ENCODE results near the gene APC2. TPM values are rescaled to one million over a fixed set of nuclear protein-coding genes. Genes with fewer than 3 reads are reported as not detected.

Gene APC2
- total RNA-seq, 1 experiment from 2014 or later, result 11.9 TPM

GRCh38 chr19:1522838-1523237 is 72.9 kb downstream of the APC2 start:
- ChIA-PET CTCF (no interaction called here), POLR2A (no interaction called here)
- no peaks in the 10 kb centered on the region for H3K9me3 ChIP-seq (ENCODE audit: control insufficient read depth, insufficient read depth, low read depth, low read length)
- no peak overlapping the region for H3K4me3 ChIP-seq (ENCODE audit: low read depth in 2 of 2, low read length in 2 of 2)
- no peak overlapping the region for H3K27ac ChIP-seq (ENCODE audit: low read length)
- no peaks in the 10 kb centered on the region for H3K4me1 ChIP-seq (ENCODE audit: control insufficient read depth, insufficient read depth, low read length)
- ATAC-seq, result no peak
- intact Hi-C loops (cut with micrococcal nuclease; ENCODE audit: unreplicated experiment) (no loop called here), in situ Hi-C loops (cut with HindIII; ENCODE audit: low pct_unique_long_range_greater_than_20kb, low sequenced_read_pairs) (no loop called here)
- DNase-seq (ENCODE audit: low read depth, low spot score), result no peak
- H3K36me3 ChIP-seq (ENCODE audit: control insufficient read depth, insufficient read depth, low read length), result no peaks in the 10 kb centered on the region
- no peaks in the 10 kb centered on the region; the same call in 1 of the 2 replicates for H3K27me3 ChIP-seq (ENCODE audit: control insufficient read depth, insufficient read depth, low read length)
- BruUV-seq (replicated peaks), result no TSS peak
- TF ChIP-seq TCF7L2 (IDR thresholded peaks at IDR 0.05; ENCODE audit: low read depth, low read length) (no peak), SIN3A (IDR thresholded peaks at IDR 0.05; ENCODE audit: borderline replicate concordance, insufficient read depth, low read depth, low read length) (no peak), POLR2AphosphoS5 (IDR thresholded peaks at IDR 0.05; ENCODE audit: low read depth, low read length) (no peak)
- TF ChIP-seq, protein P1, sequence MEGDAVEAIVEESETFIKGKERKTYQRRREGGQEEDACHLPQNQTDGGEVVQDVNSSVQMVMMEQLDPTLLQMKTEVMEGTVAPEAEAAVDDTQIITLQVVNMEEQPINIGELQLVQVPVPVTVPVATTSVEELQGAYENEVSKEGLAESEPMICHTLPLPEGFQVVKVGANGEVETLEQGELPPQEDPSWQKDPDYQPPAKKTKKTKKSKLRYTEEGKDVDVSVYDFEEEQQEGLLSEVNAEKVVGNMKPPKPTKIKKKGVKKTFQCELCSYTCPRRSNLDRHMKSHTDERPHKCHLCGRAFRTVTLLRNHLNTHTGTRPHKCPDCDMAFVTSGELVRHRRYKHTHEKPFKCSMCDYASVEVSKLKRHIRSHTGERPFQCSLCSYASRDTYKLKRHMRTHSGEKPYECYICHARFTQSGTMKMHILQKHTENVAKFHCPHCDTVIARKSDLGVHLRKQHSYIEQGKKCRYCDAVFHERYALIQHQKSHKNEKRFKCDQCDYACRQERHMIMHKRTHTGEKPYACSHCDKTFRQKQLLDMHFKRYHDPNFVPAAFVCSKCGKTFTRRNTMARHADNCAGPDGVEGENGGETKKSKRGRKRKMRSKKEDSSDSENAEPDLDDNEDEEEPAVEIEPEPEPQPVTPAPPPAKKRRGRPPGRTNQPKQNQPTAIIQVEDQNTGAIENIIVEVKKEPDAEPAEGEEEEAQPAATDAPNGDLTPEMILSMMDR (IDR thresholded peaks at IDR 0.05), result no peak
- TF ChIP-seq, protein P2, sequence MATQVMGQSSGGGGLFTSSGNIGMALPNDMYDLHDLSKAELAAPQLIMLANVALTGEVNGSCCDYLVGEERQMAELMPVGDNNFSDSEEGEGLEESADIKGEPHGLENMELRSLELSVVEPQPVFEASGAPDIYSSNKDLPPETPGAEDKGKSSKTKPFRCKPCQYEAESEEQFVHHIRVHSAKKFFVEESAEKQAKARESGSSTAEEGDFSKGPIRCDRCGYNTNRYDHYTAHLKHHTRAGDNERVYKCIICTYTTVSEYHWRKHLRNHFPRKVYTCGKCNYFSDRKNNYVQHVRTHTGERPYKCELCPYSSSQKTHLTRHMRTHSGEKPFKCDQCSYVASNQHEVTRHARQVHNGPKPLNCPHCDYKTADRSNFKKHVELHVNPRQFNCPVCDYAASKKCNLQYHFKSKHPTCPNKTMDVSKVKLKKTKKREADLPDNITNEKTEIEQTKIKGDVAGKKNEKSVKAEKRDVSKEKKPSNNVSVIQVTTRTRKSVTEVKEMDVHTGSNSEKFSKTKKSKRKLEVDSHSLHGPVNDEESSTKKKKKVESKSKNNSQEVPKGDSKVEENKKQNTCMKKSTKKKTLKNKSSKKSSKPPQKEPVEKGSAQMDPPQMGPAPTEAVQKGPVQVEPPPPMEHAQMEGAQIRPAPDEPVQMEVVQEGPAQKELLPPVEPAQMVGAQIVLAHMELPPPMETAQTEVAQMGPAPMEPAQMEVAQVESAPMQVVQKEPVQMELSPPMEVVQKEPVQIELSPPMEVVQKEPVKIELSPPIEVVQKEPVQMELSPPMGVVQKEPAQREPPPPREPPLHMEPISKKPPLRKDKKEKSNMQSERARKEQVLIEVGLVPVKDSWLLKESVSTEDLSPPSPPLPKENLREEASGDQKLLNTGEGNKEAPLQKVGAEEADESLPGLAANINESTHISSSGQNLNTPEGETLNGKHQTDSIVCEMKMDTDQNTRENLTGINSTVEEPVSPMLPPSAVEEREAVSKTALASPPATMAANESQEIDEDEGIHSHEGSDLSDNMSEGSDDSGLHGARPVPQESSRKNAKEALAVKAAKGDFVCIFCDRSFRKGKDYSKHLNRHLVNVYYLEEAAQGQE (IDR thresholded peaks at IDR 0.05; ENCODE audit: insufficient read depth in 1 of 2, low read depth in 2 of 2, low read length in 1 of 2), result no peak

Other genes with a start within 250 kb of the APC2 start
- gene STK11, start 244.3 kb upstream of the APC2 start, total RNA-seq (2021; ENCODE audit: unreplicated experiment), result 116 TPM
- 14.5 TPM for gene CBARP, start 212.1 kb upstream of the APC2 start, total RNA-seq (2021; ENCODE audit: unreplicated experiment)
- gene ATP5F1D, start 208.4 kb upstream of the APC2 start, total RNA-seq (2021; ENCODE audit: unreplicated experiment), result 218 TPM
- 118 TPM for gene MIDN, start 201.5 kb upstream of the APC2 start, total RNA-seq (2021; ENCODE audit: unreplicated experiment)
- gene CIRBP, start 180.8 kb upstream of the APC2 start, total RNA-seq (2021; ENCODE audit: unreplicated experiment), result 66.6 TPM
- gene FAM174C, start 174.6 kb upstream of the APC2 start, total RNA-seq (2021; ENCODE audit: unreplicated experiment), result 133 TPM
- 7.8 TPM for gene EFNA2, start 164.2 kb upstream of the APC2 start, total RNA-seq (2021; ENCODE audit: unreplicated experiment)
- gene NDUFS7, start 66.2 kb upstream of the APC2 start, total RNA-seq (2021; ENCODE audit: unreplicated experiment), result 73.0 TPM
- gene GAMT, start 48.6 kb upstream of the APC2 start, total RNA-seq (2021; ENCODE audit: unreplicated experiment), result 21.2 TPM
- 195 TPM for gene DAZAP1, start 42.5 kb upstream of the APC2 start, total RNA-seq (2021; ENCODE audit: unreplicated experiment)
- gene RPS15, start 11.7 kb upstream of the APC2 start, total RNA-seq (2021; ENCODE audit: unreplicated experiment), result 1,067 TPM
- gene C19orf25, start 29.1 kb downstream of the APC2 start, total RNA-seq (2021; ENCODE audit: unreplicated experiment), result 34.7 TPM
- gene PCSK4, start 40.2 kb downstream of the APC2 start, total RNA-seq (2021; ENCODE audit: unreplicated experiment), result 9.9 TPM
- gene REEP6, start 41.1 kb downstream of the APC2 start, total RNA-seq (2021; ENCODE audit: unreplicated experiment), result 9.2 TPM
- gene ADAMTSL5, start 62.9 kb downstream of the APC2 start, total RNA-seq (2021; ENCODE audit: unreplicated experiment), result 20.6 TPM
- gene PLK5, start 74.0 kb downstream of the APC2 start, total RNA-seq (2021; ENCODE audit: unreplicated experiment), result not detected
- gene MEX3D, start 118.2 kb downstream of the APC2 start, total RNA-seq (2021; ENCODE audit: unreplicated experiment), result 73.7 TPM
- gene MBD3, start 142.7 kb downstream of the APC2 start, total RNA-seq (2021; ENCODE audit: unreplicated experiment), result 139 TPM
- gene UQCR11, start 155.3 kb downstream of the APC2 start, total RNA-seq (2021; ENCODE audit: unreplicated experiment), result 300 TPM
- 175 TPM for gene TCF3, start 202.5 kb downstream of the APC2 start, total RNA-seq (2021; ENCODE audit: unreplicated experiment)

All from Panc1 (cell line).